GM12873 (cell line): Measurements from ENCODE around the gene DTNA.

Source experiments
- TF ChIP-seq, protein P1 (sequence below): IDR thresholded peaks from 2 replicates; pipeline ENCODE4 v1.5.1; 2012; ENCODE audit warnings: low read depth, mild to moderate bottlenecking, moderate library complexity, low read length, control low read depth; ENCODE audit not compliant: insufficient read depth; ENCODE audit errors: missing control alignments

DTNA gene

DNA sequence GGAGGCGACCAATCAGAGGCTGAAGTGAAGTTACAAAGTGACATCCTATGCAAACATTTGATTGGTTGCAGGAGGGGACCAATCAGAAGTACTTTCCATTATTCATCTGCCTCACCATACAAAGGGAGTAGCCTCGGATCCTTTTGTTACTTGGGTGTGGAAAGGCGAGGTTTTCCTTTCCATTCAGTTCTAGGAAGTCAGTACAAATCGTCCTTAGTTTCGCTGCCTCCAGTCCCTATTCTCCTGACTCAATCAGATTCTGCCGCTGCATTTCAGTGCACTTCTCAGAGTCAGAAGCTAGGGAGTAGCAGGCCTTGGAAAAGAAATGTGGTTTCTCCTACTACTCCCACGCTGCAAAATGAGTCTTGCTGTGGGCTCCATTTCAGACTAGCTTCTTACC, 149.4 kb downstream of the DTNA start:
- TF ChIP-seq, protein P1, sequence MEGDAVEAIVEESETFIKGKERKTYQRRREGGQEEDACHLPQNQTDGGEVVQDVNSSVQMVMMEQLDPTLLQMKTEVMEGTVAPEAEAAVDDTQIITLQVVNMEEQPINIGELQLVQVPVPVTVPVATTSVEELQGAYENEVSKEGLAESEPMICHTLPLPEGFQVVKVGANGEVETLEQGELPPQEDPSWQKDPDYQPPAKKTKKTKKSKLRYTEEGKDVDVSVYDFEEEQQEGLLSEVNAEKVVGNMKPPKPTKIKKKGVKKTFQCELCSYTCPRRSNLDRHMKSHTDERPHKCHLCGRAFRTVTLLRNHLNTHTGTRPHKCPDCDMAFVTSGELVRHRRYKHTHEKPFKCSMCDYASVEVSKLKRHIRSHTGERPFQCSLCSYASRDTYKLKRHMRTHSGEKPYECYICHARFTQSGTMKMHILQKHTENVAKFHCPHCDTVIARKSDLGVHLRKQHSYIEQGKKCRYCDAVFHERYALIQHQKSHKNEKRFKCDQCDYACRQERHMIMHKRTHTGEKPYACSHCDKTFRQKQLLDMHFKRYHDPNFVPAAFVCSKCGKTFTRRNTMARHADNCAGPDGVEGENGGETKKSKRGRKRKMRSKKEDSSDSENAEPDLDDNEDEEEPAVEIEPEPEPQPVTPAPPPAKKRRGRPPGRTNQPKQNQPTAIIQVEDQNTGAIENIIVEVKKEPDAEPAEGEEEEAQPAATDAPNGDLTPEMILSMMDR: no peak

GRCh38 chr18:34862561-34862960, 152.5 kb downstream of the DTNA start:
- TF ChIP-seq, protein P1: no peak

DNA sequence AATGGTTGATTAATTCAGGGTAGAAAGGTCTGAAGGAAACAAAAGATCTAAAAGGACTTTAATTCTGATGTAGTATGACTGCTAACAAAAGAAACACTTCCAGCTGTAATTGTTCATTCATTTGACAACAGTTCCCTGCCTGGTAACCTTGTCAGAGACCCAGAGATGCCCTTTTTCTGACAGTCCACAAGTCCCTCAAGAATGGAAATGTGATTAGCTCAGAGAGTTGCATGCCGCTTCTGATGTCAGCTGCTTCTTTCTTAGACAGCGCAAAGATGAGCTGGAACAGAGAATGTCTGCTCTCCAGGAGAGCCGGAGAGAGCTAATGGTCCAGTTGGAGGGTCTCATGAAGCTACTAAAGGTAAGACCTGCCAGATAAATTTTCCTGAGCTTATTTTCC, 153.6 kb downstream of the DTNA start:
- TF ChIP-seq, protein P1: no peak

- TF ChIP-seq, protein P1: no peak
Measured at GRCh38 chr18:34864836-34865497, 154.9 kb downstream of the DTNA start.

DNA sequence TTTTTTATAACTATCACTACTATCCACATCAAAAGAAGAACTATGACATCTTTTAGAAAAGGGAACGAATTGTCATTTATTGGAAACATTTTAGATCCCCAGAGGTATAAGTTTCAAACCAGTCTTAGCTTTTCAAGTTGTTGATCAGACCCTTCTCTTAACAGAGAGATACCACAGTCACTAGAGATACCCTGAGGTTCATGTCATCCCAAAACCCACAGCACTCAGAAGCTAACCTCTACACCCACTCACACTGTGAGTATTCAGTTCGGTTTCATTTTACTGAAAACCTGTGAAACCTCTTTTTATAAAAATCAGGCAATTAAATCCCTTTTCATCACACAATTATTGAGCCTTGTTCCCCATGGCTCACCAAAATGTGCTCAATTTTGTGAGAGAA, 156.2 kb downstream of the DTNA start:
- TF ChIP-seq, protein P1: no peak

GRCh38 chr18:34866739-34867138, 156.6 kb downstream of the DTNA start:
- TF ChIP-seq, protein P1: peak; percentile 41

- TF ChIP-seq, protein P1: peak; percentile 32
Measured at GRCh38 chr18:34867520-34867919, 157.4 kb downstream of the DTNA start.
